ENCODE data around the gene TRPC4.
"Not testable (repeated sequence)": the region's sequence is repeated elsewhere in the genome, so short reads cannot be mapped to it uniquely, and the experiment has no call there.

The TRPC4 gene

DNA sequence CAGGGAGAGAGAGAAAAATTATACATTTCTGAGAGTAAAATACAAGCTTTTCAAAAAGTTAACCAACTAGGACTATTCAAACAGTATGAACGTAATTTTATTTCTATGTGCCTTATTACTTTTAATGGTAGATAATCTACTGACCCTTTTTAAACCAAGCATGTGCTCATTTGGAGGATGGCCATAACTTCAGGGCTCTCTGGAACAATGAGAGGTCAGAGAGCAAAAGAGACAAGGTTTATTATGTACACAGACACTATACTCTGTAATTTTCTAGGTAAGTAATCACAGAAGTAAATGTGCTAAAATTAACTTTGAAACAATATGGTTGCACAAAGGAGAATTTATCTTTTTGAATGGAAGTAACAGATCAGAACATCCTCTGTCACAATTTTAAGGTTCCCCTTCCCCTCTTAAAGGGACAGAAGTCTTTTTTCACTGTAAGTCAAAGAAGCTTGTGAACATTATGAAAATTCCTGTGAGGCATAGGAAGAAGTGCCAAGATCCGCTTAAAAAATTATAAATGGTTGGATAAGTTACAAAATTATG lies 272.0 kb downstream of the TRPC4 start:
- POLR2A ChIA-PET, result no interaction called here
- CTCF ChIA-PET, result no interaction called here
- TF ChIP-seq, protein P1, sequence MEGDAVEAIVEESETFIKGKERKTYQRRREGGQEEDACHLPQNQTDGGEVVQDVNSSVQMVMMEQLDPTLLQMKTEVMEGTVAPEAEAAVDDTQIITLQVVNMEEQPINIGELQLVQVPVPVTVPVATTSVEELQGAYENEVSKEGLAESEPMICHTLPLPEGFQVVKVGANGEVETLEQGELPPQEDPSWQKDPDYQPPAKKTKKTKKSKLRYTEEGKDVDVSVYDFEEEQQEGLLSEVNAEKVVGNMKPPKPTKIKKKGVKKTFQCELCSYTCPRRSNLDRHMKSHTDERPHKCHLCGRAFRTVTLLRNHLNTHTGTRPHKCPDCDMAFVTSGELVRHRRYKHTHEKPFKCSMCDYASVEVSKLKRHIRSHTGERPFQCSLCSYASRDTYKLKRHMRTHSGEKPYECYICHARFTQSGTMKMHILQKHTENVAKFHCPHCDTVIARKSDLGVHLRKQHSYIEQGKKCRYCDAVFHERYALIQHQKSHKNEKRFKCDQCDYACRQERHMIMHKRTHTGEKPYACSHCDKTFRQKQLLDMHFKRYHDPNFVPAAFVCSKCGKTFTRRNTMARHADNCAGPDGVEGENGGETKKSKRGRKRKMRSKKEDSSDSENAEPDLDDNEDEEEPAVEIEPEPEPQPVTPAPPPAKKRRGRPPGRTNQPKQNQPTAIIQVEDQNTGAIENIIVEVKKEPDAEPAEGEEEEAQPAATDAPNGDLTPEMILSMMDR (IDR thresholded peaks at IDR 0.05; ENCODE audit: control extremely low read depth, extremely low read depth, low read depth, missing control alignments), result no peak
- no peak for DNase-seq (ENCODE audit: extremely low spot score)

DNA sequence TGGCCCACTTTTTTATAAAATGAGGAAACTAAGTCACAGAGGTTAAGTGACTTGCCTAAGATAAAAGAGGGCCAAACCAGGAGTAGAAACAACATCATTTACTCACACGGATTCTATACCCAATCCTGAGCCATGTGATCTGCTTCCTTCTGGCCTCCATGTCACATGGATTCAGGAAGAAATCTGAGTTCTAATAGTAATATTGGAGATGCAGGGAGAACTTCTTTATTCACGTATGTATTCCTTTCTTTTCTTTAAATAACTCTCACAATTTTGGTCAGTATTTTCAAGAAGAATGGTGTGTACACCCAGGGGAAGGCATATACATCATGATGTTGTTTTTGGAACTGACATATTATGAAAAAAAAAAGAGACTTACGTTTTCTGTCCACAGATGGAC lies 272.8 kb downstream of the TRPC4 start:
- CTCF ChIA-PET, result no interaction called here
- DNase-seq (ENCODE audit: extremely low spot score), result no peak
- TF ChIP-seq, protein P1 (IDR thresholded peaks at IDR 0.05; ENCODE audit: control extremely low read depth, extremely low read depth, low read depth, missing control alignments), result no peak
- POLR2A ChIA-PET, result no interaction called here

DNA sequence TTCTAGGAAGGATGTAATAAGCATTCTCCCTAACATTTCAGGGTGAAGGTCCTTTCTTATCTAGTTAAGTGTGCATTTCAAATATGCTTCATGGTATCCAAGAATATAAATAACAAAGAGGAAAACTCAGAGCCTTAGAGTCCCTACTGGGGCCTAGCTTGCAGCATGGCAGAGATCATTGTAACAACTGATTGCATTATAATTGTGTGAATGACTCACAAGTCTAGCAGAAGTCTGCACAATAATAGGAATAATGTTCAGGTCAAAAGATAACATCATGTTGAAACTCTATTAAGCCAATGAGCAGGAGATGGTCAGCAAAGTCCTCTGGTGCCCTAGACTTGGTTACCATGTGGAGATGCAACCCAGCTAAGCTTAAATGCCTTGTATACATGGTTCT lies 274.4 kb downstream of the TRPC4 start:
- DNase-seq (ENCODE audit: extremely low spot score), result no peak
- TF ChIP-seq, protein P1 (IDR thresholded peaks at IDR 0.05; ENCODE audit: control extremely low read depth, extremely low read depth, low read depth, missing control alignments), result no peak
- CTCF ChIA-PET, result no interaction called here
- POLR2A ChIA-PET, result no interaction called here

DNA sequence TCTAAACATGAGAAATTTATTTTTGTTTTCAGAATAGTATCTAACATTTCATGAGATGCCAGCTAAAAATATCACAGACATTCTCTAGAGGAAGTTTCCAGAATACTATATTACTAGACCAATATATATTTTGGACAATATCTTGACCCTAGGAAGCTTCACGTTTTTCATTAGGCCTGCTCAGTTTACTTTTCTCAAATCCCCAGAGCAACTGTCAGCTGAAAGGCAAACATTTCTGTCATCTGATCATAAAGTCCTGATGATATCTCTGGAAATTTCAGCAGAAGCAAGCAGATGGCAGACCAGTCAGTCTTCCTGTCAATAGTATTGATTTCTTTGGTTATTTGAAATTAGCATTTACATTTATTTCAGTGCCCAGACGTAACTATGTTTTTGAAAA lies 275.0 kb downstream of the TRPC4 start:
- no peak for DNase-seq (ENCODE audit: extremely low spot score)
- TF ChIP-seq, protein P1 (IDR thresholded peaks at IDR 0.05; ENCODE audit: control extremely low read depth, extremely low read depth, low read depth, missing control alignments), result no peak
- ChIA-PET CTCF (interaction anchor here (1.0 kb wide), 1 partner anchor 17 kb away, joined by 3 read pairs; no protein-coding TSS in a partner anchor), POLR2A (no interaction called here)

DNA sequence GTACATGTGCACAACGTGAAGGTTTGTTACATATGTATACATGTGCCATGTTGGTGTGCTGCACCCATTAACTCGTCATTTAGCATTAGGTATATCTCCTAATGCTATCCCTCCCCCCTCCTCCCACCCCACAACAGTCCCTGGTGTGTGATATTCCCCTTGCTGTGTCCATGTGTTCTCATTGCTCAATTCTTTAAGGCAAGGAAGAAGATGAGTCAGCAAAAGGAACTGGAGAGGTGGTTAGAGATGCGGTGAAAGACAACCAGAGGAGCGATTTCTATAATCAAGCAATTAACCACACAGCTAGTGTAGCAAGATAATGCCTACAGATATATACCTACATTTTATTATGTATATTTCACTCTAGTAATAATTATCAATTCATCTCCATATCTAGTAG lies 280.2 kb downstream of the TRPC4 start:
- CTCF ChIA-PET; POLR2A ChIA-PET; DNase-seq (ENCODE audit: extremely low spot score): not testable (repeated sequence)

DNA sequence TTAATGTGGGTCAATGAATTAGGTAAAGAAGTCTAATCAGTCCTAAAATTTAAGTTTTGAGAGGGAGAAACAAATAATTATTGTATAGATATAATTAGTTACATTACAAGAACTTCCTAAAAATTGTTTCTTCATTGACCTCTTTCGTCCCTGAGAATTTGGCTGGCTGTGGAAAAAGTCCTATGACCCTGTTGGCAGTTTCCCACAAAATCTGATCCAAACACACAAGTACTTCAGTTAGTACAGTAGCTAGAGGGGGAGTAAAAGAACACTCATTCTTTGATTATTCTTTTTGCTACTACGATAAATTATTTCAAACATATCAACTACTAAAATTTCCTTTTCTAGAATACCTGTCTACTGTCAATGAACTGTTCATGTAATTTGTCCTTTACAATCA lies 282.3 kb downstream of the TRPC4 start:
- POLR2A ChIA-PET, result no interaction called here
- no peak for DNase-seq (ENCODE audit: extremely low spot score)
- TF ChIP-seq, protein P1 (IDR thresholded peaks at IDR 0.05; ENCODE audit: control extremely low read depth, extremely low read depth, low read depth, missing control alignments), result no peak
- CTCF ChIA-PET, result no interaction called here
